T-helper 17 cell (primary cell): ENCODE results near the gene TAF4B. TPM values are rescaled to one million over a fixed set of nuclear protein-coding genes. Genes with fewer than 3 reads are reported as not detected.
"Not testable (repeated sequence)": the region's sequence is repeated elsewhere in the genome, so short reads cannot be mapped to it uniquely, and the experiment has no call there.

Source experiments
- ATAC-seq: fragments of 150-1000 bp; cut with Tn5 transposase; 2 replicates; pipeline ENCODE4 v1.10.0; 2021; ENCODE audit warnings: mild to moderate bottlenecking, moderate library complexity
- DNase-seq, 3 donors: peaks; one replicate each; pipeline versions ENCODE4 v3.0.0 to v3.0.0-alpha.2; 2020 to 2021
- H3K9me3 ChIP-seq: one replicate; pipeline ENCODE4 v1.7.0; 2013; ENCODE audit warnings: low read length, mild to moderate bottlenecking; ENCODE audit not compliant: control insufficient read depth, poor library complexity, severe bottlenecking
- H3K27ac Mint-ChIP-seq: one replicate; pipeline ENCODE4 v1.8.0; 2022; ENCODE audit warnings: mild to moderate bottlenecking, moderate library complexity, mixed read lengths
- H3K27me3 Mint-ChIP-seq: one replicate; pipeline ENCODE4 v1.8.0; 2022; ENCODE audit warnings: mixed read lengths
- H3K36me3 Mint-ChIP-seq: one replicate; pipeline ENCODE4 v1.8.0; 2022; ENCODE audit warnings: low read depth, mixed read lengths
- H3K4me1 Mint-ChIP-seq: one replicate; pipeline ENCODE4 v1.8.0; 2022; ENCODE audit warnings: mild to moderate bottlenecking, mixed read lengths
- H3K4me3 Mint-ChIP-seq: one replicate; pipeline ENCODE4 v1.8.0; 2022; ENCODE audit warnings: mild to moderate bottlenecking, moderate library complexity, mixed read lengths
- total RNA-seq, 4 donors: library from RNA in 2 of 4; stranded (reverse) in 2 of 4; gene quantifications; one replicate each; pipeline ENCODE4 v1.2.3 and lab custom pipeline; 2022 to 2026

Gene TAF4B
- total RNA-seq, 2 donors from 2014 or later, result 9.2 to 10.4 TPM

DNA sequence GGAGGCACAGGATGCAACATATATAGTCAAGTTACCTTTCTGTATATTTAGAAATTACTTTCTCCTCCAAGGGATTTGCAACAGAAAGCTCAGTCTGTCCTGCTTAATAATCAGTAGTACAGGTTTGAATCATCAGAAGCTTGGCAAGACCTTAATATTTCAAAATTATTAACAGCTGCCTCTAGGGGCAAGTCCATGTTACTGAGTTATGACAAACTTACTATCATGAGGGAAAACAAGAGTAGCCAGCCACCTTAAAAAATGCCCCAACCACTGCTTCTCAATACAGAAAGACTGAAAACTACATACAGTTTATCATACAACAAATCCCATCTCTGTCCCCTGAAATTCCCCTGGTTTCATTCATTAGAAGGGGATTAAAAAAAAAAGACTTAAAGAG, 28.6 kb downstream of the TAF4B start:
- H3K4me1 Mint-ChIP-seq, result peaks cover 15% of the 10 kb centered on the region
- not testable (repeated sequence) for H3K36me3 Mint-ChIP-seq, H3K9me3 ChIP-seq, H3K27ac Mint-ChIP-seq, H3K27me3 Mint-ChIP-seq, ATAC-seq, DNase-seq, H3K4me3 Mint-ChIP-seq

- ATAC-seq, result peak; percentile 27
- no peak overlapping the region for H3K4me3 Mint-ChIP-seq
- DNase-seq, result no peak
- H3K27me3 Mint-ChIP-seq, result no peaks in the 10 kb centered on the region
- peaks cover 15% of the 10 kb centered on the region for H3K4me1 Mint-ChIP-seq
- H3K9me3 ChIP-seq, result no peaks in the 10 kb centered on the region
- peaks cover 2% of the 10 kb centered on the region for H3K36me3 Mint-ChIP-seq
- H3K27ac Mint-ChIP-seq, result no peak overlapping the region
Observed at GRCh38 chr18:26255695-26256622, 29.7 kb downstream of the TAF4B start.

- no peaks in the 10 kb centered on the region for H3K9me3 ChIP-seq
- DNase-seq, result no peak
- Mint-ChIP-seq H3K27me3 (no peaks in the 10 kb centered on the region), H3K36me3 (peaks cover 2% of the 10 kb centered on the region), H3K27ac (no peak overlapping the region), H3K4me1 (peaks cover 15% of the 10 kb centered on the region), H3K4me3 (no peak overlapping the region)
- no peak for ATAC-seq
Observed at GRCh38 chr18:26258711-26259110, 32.5 kb downstream of the TAF4B start.

DNA sequence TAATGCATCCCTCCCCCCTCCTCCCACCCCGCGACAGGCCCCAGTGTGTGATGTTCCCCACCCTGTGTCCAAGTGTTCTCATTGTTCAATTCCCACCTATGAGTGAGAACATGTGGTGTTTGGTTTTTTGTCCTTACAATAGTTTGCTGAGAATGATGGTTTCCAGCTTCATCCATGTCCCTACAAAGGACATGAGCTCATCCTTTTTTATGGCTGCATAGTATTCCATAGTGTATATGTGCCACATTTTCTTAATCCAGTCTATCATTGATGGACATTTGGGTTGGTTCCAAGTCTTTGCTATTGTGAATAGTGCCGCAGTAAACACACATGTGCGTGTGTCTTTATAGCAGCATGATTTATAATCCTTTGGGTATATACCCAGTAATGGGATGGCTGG, 33.2 kb downstream of the TAF4B start:
- H3K27ac Mint-ChIP-seq, DNase-seq, H3K9me3 ChIP-seq, H3K4me3 Mint-ChIP-seq, H3K36me3 Mint-ChIP-seq, H3K27me3 Mint-ChIP-seq, ATAC-seq: not testable (repeated sequence)
- peaks cover 15% of the 10 kb centered on the region for H3K4me1 Mint-ChIP-seq

DNA sequence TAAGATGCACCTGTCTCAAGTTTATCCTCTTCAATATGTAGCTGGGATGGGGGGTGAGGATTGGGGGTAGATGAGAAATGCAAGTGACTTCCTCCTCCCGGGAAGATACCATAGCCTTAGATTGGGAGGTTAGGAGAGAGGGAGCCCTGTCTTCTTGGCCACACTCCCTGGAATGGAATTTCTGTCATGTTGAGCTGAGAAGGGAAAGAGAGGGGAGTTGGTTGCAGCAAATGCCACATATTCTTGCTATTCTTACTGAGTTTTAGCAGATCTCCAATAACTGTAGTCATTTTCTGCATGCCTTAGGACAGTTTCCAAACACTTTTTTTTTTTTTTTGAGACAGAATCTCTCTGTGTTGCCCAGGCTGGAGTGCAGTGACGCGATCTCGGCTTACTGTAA, 35.9 kb downstream of the TAF4B start:
- no peak for DNase-seq
- Mint-ChIP-seq H3K36me3 (peaks cover 2% of the 10 kb centered on the region), H3K4me1 (peaks cover 1% of the 10 kb centered on the region), H3K4me3 (no peak overlapping the region), H3K27me3 (no peaks in the 10 kb centered on the region), H3K27ac (no peak overlapping the region)
- no peak for ATAC-seq
- H3K9me3 ChIP-seq, result no peaks in the 10 kb centered on the region

DNA sequence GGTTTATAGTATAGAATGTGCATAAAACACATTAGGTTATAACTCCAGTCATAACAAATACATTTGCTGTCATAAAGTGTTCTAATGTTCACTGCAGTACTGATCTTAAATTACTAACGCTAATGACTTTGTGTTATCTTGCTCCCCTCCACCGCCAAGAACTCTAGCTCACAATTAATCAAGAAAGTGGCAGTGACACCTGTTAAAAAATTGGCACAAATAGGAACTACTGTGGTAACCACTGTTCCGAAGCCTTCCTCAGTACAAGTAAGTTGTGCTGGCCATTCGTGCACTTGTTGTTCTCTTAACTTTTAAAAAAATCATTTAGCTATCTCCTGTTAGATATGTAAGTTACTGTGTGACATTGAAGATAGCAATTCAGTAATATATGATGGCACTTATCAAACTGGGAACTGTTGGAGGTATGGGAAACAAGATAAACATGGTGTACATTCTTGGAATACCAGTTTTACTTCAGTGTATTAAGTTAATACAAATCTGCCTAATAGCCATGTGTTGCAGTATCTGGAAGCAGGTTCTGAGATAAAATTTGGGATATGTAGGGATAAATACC, 41.2 kb downstream of the TAF4B start:
- no peak for ATAC-seq
- peaks cover 4% of the 10 kb centered on the region for H3K36me3 Mint-ChIP-seq

GRCh38 chr18:26268454-26268853, 42.2 kb downstream of the TAF4B start:
- no peak overlapping the region for H3K4me3 Mint-ChIP-seq
- no peaks in the 10 kb centered on the region for H3K9me3 ChIP-seq
- DNase-seq (no peak), ATAC-seq (no peak)
- H3K27ac Mint-ChIP-seq, result no peak overlapping the region
- H3K36me3 Mint-ChIP-seq, result peaks cover 4% of the 10 kb centered on the region
- H3K27me3 Mint-ChIP-seq, result no peaks in the 10 kb centered on the region
- peaks cover 2% of the 10 kb centered on the region for H3K4me1 Mint-ChIP-seq

More for the DNA sequence above, 41.2 kb downstream of the TAF4B start:
- no peaks in the 10 kb centered on the region for H3K9me3 ChIP-seq
- no peak for DNase-seq
- Mint-ChIP-seq H3K4me3 (no peak overlapping the region), H3K27me3 (no peaks in the 10 kb centered on the region), H3K27ac (no peak overlapping the region), H3K4me1 (peaks cover 2% of the 10 kb centered on the region)

DNA sequence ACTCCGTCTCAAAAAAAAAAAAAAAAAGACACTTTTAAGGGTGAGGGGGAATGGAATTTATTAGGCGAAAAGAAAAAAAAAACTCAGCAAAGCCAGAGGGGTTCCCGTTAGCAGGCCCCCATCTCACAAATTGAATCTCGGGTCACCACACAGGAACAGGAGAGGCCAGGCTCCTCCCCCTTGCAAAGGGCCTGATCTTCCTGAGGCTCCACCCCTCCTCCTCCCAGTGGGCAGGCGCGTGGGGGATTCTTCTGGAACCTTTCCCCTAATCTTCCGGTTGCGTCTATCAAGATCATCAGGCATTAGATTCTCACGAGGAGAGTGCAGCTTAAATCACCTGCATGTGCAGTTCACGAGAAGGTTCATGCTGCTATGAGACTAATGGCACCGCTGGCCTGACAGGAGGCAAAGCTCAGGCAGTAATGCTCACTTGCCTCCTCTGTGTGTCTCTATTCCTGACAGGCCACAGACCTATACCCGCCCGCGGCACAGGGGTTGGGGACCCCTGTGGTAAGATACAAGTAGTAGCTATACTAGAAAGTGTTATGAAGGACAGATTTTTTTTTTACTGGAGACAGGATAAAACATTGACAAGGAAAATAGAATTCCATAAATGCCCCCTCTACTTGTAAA, 45.8 kb downstream of the TAF4B start:
- no peaks in the 10 kb centered on the region for H3K9me3 ChIP-seq
- ATAC-seq (no peak), DNase-seq (no peak)
- H3K27me3 Mint-ChIP-seq, result no peaks in the 10 kb centered on the region
- H3K36me3 Mint-ChIP-seq, result peaks cover 4% of the 10 kb centered on the region
- H3K27ac Mint-ChIP-seq, result no peak overlapping the region
- no peak overlapping the region for H3K4me3 Mint-ChIP-seq
- H3K4me1 Mint-ChIP-seq, result peaks cover 2% of the 10 kb centered on the region

DNA sequence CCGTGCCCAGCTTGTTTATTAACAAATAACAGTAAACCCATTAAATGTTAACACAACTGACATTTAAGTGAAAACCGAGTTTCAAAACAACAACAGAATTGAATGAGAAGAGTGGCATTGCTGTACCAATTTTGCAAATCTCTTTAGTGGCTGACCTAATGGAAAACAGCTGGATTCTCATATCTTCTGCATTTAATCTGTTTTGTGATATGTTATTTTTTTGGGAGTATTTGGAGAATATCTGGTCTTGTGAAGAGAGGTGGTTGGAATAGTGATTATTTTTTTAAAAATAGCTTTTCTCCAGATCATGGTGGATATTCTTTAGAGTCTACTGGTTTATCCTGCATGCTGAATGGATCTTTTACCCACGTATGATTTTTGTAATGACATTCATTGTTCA, 51.1 kb downstream of the TAF4B start:
- no peak for DNase-seq
- Mint-ChIP-seq H3K27me3 (no peaks in the 10 kb centered on the region), H3K27ac (no peak overlapping the region), H3K36me3 (no peaks in the 10 kb centered on the region), H3K4me1 (no peaks in the 10 kb centered on the region), H3K4me3 (no peak overlapping the region)
- ATAC-seq, result no peak
- H3K9me3 ChIP-seq, result no peaks in the 10 kb centered on the region

DNA sequence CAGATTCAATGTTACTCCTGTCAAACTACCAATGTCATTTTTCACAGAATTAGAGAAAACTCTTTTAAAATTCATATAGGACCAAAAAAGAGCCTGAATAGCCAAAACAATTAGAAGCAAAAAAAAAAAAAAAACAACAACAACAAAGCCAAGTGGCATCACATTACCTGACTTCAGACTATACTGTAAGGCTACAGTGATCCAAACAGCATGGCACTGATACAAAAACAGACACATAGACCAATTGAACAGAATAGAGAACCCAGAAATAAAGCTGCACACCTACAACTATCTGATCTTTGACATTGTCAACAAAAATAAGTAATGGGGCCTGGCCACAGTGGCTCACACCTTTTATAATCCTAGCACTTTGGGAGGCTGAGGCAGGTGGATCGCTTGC, 53.2 kb downstream of the TAF4B start:
- ATAC-seq (no peak), DNase-seq (no peak)
- Mint-ChIP-seq H3K27ac (no peak overlapping the region), H3K36me3 (no peaks in the 10 kb centered on the region), H3K27me3 (no peaks in the 10 kb centered on the region), H3K4me1 (no peaks in the 10 kb centered on the region), H3K4me3 (no peak overlapping the region)
- H3K9me3 ChIP-seq, result no peaks in the 10 kb centered on the region

GRCh38 chr18:26286008-26286407, 59.8 kb downstream of the TAF4B start:
- Mint-ChIP-seq H3K27me3 (no peaks in the 10 kb centered on the region), H3K27ac (peak overlapping the region; percentile 63), H3K4me1 (peaks cover 10% of the 10 kb centered on the region), H3K36me3 (peaks cover 8% of the 10 kb centered on the region), H3K4me3 (no peak overlapping the region)
- H3K9me3 ChIP-seq, result no peaks in the 10 kb centered on the region
- DNase-seq, result no peak
- ATAC-seq, result no peak

- DNase-seq, result no peak
- peaks cover 8% of the 10 kb centered on the region for H3K36me3 Mint-ChIP-seq
- no peaks in the 10 kb centered on the region for H3K9me3 ChIP-seq
- H3K4me3 Mint-ChIP-seq, result no peak overlapping the region
- peak overlapping the region; percentile 63 for H3K27ac Mint-ChIP-seq
- peaks cover 10% of the 10 kb centered on the region for H3K4me1 Mint-ChIP-seq
- no peaks in the 10 kb centered on the region for H3K27me3 Mint-ChIP-seq
- no peak for ATAC-seq
Observed at GRCh38 chr18:26287644-26288043, 61.4 kb downstream of the TAF4B start.

- no peak overlapping the region for H3K4me3 Mint-ChIP-seq
- DNase-seq, result no peak
- H3K27ac Mint-ChIP-seq, result no peak overlapping the region
- no peaks in the 10 kb centered on the region for H3K9me3 ChIP-seq
- ATAC-seq, result no peak
- no peaks in the 10 kb centered on the region for H3K27me3 Mint-ChIP-seq
- peaks cover 10% of the 10 kb centered on the region for H3K4me1 Mint-ChIP-seq
- H3K36me3 Mint-ChIP-seq, result peaks cover 8% of the 10 kb centered on the region
Observed at GRCh38 chr18:26290385-26290784, 64.1 kb downstream of the TAF4B start.
